ENCODE measurements around the gene OR2T3. TPM values are rescaled to one million over a fixed set of nuclear protein-coding genes. Genes with fewer than 3 reads are reported as not detected.
"Not testable (repeated sequence)": the region's sequence is repeated elsewhere in the genome, so short reads cannot be mapped to it uniquely, and the experiment has no call there.

The OR2T3 gene
- polyA plus RNA-seq (2012; ENCODE audit: insufficient read depth, insufficient read length, low read depth) = not detected

GRCh38 chr1:248473051-248473450 is at the start of gene OR2T3:
Gene OR2T3, plus strand, starts transcription at chr1:248473351. Its CDS starts 0 bp downstream, at chr1:248473351.
- not testable (repeated sequence) for H3K27me3 ChIP-seq; DNase-seq; H3K4me3 ChIP-seq (ENCODE audit: low read depth, low read length); H3K36me3 ChIP-seq; H3K9me3 ChIP-seq; H3K4me1 ChIP-seq

GRCh38 chr1:248427526-248428191 is 45.5 kb upstream of the OR2T3 start:
- H3K36me3 ChIP-seq; H3K4me3 ChIP-seq (ENCODE audit: low read depth, low read length); H3K4me1 ChIP-seq; H3K27me3 ChIP-seq; DNase-seq; H3K9me3 ChIP-seq: not testable (repeated sequence)

GRCh38 chr1:248428192-248428533 is 45.0 kb upstream of the OR2T3 start:
- H3K4me1 ChIP-seq = not testable (repeated sequence)

GRCh38 chr1:248431683-248432082 is 41.5 kb upstream of the OR2T3 start:
- not testable (repeated sequence) for H3K4me1 ChIP-seq; H3K36me3 ChIP-seq; H3K9me3 ChIP-seq; DNase-seq; H3K27me3 ChIP-seq; H3K4me3 ChIP-seq (ENCODE audit: low read depth, low read length)

More at GRCh38 chr1:248428192-248428533, 45.0 kb upstream of the OR2T3 start:
- H3K4me3 ChIP-seq (ENCODE audit: low read depth, low read length); DNase-seq; H3K9me3 ChIP-seq; H3K36me3 ChIP-seq; H3K27me3 ChIP-seq: not testable (repeated sequence)

DNA sequence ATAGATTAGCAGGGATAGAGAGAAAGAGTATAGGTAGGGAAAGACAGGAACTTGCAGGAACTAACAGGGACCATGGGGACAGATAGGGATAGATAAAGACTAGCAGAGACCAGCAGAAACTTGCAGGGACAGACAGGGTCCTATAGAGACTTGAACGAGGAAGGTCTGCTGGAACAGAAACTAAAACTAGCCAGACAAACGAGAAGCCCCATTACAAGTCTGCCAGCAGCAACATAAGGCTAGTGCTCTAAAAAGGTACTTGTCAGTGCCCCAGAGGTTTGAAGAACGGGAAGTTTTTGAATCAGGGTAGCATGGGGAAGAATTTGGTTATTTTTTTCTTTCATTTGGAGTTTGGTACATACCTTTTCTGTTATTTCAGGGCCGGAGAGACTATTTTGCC is 41.0 kb upstream of the OR2T3 start:
- not testable (repeated sequence) for DNase-seq; H3K4me3 ChIP-seq (ENCODE audit: low read depth, low read length); H3K27me3 ChIP-seq; H3K36me3 ChIP-seq; H3K4me1 ChIP-seq; H3K9me3 ChIP-seq

- DNase-seq; H3K9me3 ChIP-seq; H3K4me1 ChIP-seq; H3K27me3 ChIP-seq; H3K36me3 ChIP-seq; H3K4me3 ChIP-seq (ENCODE audit: low read depth, low read length): not testable (repeated sequence)
Measured at GRCh38 chr1:248433811-248434415, 39.2 kb upstream of the OR2T3 start.

- H3K4me3 ChIP-seq (ENCODE audit: low read depth, low read length); DNase-seq; H3K27me3 ChIP-seq; H3K4me1 ChIP-seq; H3K36me3 ChIP-seq; H3K9me3 ChIP-seq: not testable (repeated sequence)
Measured at GRCh38 chr1:248434913-248435312, 38.2 kb upstream of the OR2T3 start.

- H3K4me1 ChIP-seq; H3K9me3 ChIP-seq; H3K36me3 ChIP-seq; H3K27me3 ChIP-seq; DNase-seq; H3K4me3 ChIP-seq (ENCODE audit: low read depth, low read length): not testable (repeated sequence)
Measured at GRCh38 chr1:248436303-248436702, 36.8 kb upstream of the OR2T3 start.

GRCh38 chr1:248438668-248439067 is 34.5 kb upstream of the OR2T3 start:
- H3K27me3 ChIP-seq; H3K4me3 ChIP-seq (ENCODE audit: low read depth, low read length); DNase-seq; H3K4me1 ChIP-seq; H3K9me3 ChIP-seq; H3K36me3 ChIP-seq: not testable (repeated sequence)

DNA sequence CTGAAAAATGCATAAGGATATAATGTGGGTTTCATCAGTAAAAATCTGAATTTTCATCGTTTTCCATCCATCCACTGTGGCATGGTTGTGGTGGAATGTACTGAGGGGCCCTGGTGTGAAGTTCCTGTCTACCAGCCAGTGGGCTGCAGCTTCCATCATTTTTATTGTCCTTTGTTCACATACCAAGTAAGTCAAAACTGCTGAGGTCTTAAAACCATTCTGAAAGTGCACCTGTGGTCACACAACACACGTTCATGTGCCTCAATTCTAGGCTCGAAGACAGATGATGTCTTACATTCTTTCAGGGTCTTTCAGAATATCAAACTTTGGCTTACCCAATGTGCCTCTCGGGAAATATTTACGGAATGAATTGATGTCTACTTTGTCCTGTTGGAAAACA is 33.9 kb upstream of the OR2T3 start:
- not testable (repeated sequence) for H3K4me3 ChIP-seq (ENCODE audit: low read depth, low read length); DNase-seq; H3K9me3 ChIP-seq; H3K4me1 ChIP-seq; H3K36me3 ChIP-seq; H3K27me3 ChIP-seq

DNA sequence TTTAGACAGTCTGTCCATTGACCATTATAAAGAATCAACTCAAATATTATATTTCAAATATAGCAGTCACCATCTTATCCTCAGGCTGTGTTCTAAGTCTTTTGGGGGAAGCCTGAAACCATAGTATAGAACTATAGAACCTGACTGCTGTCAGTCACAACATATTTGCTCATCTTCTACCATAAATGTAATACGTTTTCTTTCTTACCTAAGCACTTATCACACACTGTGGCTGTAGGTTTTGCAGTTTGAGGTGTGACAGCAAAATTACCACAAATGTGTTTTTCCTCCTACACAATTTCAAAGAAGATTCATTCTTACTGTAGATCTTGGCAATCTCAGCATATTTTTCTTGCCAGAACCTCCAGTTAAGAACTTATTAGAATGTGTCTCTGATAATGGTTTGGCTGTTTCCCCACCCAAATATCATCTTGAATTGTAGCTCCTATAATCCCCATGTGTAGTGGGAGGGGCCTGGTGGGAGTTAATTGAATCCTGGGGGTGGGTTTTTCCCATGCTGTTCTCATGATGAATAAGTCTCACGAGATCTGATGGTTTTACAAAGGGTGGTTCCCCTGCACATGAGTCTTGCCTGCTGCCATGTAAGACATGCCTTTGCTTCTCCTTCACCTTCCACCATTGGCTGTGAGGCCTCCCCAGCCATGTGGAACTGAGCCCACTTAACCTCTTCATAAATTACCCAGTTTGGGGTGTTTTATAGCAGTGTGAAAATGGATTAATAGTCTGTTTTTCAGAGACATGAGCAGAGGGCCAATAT is 30.5 kb upstream of the OR2T3 start:
- not testable (repeated sequence) for H3K4me3 ChIP-seq (ENCODE audit: low read depth, low read length); H3K36me3 ChIP-seq; DNase-seq; H3K27me3 ChIP-seq; H3K9me3 ChIP-seq; H3K4me1 ChIP-seq

DNA sequence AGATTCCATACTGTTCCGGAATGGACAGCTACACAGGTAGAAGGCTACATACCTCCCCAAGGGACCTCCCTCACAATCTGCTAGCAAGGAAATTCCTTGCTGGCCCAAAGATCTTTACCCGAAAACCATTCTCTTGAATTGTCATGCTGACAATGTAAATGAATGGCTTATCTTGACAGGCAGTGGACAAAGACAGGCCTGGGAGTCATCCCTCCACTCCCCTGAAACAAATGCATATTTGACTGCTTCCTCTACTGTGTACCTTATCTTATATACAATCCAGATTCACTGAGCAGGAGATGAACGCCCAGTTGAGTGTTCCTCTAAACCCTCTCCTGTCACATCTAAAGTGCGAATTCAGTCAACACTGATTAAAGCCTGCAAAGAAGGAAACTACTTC is 28.5 kb upstream of the OR2T3 start:
- H3K9me3 ChIP-seq; H3K4me1 ChIP-seq; H3K4me3 ChIP-seq (ENCODE audit: low read depth, low read length); H3K27me3 ChIP-seq; DNase-seq; H3K36me3 ChIP-seq: not testable (repeated sequence)

- not testable (repeated sequence) for H3K4me3 ChIP-seq (ENCODE audit: low read depth, low read length); DNase-seq; H3K9me3 ChIP-seq; H3K36me3 ChIP-seq; H3K27me3 ChIP-seq; H3K4me1 ChIP-seq
Measured at GRCh38 chr1:248445399-248445798, 27.8 kb upstream of the OR2T3 start, which contains the start of gene OR2T2. Gene OR2T2, plus strand, starts transcription at chr1:248445637. Its CDS starts 7,161 bp downstream, at chr1:248452798.

DNA sequence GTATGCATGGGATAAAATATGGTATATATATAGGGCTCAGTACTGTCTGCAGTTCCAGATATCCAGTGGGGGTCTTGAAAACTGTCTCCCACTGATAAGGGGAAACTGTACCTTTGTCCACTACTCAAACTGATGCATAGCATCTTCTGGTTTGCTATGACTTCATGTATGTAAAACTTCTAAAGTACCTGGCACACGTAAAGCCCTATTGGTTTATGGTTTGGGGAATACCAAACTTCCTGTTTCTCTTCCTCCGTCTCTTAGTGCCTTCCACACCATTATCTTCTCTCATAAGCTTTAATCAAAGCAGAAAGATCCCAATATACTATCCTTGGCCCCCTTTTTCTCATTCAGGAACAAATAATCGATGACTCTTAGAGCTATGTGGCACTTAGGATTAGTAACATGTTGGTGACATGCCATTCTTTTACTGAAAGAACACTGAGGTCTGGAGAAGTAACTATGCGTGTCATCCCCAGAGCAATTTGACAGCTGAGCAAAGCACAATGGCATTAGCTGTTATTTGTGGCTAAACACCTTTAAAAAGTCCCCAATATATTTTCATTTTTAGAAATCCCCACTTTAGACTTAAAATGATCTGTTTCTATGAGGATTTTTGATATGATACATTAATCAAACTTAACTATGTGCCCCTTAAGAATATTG is 24.6 kb upstream of the OR2T3 start:
- not testable (repeated sequence) for H3K9me3 ChIP-seq; H3K4me3 ChIP-seq (ENCODE audit: low read depth, low read length); H3K36me3 ChIP-seq; H3K27me3 ChIP-seq; H3K4me1 ChIP-seq; DNase-seq

DNA sequence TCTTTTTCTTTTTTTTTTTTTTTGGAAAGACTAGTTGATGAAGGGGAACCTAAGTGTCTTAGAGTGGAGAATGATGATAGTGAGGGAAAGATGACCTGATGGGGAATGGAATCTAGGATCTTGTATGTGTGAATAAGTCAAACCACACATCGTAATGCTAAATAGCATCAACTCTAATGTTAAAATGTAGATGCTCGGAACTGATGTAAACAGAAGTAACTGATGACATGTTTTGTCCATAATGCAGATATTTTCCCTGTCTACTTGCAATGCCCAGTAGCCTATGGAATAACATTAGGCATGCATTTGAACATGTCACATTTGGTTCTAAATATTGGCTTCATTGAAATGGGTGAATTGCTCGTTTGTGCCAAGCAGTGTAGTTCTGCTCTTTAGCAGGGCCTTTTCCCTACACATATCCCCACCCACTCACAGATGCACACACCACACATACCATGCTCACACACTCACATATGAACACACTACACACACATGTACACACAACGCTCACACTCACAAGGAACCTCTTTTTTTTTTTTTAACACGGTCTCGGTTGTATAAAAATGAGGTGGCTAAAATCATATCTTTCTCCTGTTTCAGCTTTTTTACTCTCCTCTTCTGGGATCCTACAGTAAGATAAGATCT is 23.2 kb upstream of the OR2T3 start:
- H3K4me1 ChIP-seq; H3K27me3 ChIP-seq; H3K9me3 ChIP-seq; DNase-seq; H3K36me3 ChIP-seq; H3K4me3 ChIP-seq (ENCODE audit: low read depth, low read length): not testable (repeated sequence)

Measured in BE2C (cell line).